ENCODE measurements around the gene RAP1GAP2.

RAP1GAP2 gene

DNA sequence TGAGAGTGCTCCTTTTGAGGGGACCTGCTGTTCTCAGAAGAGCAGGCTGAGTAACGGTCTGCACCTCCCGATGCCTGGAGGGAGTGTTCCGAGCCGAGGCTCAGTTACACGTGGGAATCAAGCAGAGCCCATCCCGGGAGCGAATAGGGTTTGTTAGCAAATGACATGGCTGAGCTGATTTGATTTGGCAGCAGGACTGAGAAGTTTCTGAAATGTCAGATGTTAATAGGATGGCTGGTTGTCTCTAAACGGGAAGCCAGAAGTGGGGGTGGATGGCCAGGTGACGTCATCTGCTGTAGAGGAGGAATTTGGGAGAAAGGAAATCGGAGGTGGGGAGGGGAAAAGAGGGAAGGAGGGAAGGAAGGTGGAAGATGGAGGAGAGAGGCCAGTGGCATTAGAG lies 128.0 kb downstream of the RAP1GAP2 start:
- H3K4me3 ChIP-seq (ENCODE audit: low read depth, low read length): no peak overlapping the region
- TF ChIP-seq, protein P1, sequence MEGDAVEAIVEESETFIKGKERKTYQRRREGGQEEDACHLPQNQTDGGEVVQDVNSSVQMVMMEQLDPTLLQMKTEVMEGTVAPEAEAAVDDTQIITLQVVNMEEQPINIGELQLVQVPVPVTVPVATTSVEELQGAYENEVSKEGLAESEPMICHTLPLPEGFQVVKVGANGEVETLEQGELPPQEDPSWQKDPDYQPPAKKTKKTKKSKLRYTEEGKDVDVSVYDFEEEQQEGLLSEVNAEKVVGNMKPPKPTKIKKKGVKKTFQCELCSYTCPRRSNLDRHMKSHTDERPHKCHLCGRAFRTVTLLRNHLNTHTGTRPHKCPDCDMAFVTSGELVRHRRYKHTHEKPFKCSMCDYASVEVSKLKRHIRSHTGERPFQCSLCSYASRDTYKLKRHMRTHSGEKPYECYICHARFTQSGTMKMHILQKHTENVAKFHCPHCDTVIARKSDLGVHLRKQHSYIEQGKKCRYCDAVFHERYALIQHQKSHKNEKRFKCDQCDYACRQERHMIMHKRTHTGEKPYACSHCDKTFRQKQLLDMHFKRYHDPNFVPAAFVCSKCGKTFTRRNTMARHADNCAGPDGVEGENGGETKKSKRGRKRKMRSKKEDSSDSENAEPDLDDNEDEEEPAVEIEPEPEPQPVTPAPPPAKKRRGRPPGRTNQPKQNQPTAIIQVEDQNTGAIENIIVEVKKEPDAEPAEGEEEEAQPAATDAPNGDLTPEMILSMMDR (conservative IDR thresholded peaks at IDR 0.05; ENCODE audit: low read depth, low read length): no peak
- DNase-seq (ENCODE audit: low read depth): peak; percentile 13

DNA sequence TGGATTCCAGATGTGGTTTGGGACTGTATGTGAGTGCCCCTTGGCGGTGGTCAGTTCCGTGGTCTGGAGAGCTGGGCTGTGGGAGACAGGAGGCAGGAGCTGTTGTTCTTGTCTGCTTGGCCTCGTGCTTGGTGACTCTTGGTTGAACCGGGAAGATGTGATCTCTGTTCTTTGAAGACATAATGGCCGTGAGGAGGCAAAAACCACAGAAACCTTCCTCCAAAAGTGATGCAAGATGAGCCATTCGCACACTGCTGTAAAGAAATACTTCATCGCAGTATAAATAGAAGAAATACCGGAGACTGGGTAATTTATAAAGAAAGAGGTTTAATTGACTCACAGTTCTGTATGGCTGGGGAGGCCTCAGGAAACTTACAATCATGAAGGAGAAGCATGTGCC lies 128.8 kb downstream of the RAP1GAP2 start:
- DNase-seq (ENCODE audit: low read depth): no peak
- H3K4me3 ChIP-seq (ENCODE audit: low read depth, low read length): no peak overlapping the region
- TF ChIP-seq, protein P1 (conservative IDR thresholded peaks at IDR 0.05; ENCODE audit: low read depth, low read length): no peak

DNA sequence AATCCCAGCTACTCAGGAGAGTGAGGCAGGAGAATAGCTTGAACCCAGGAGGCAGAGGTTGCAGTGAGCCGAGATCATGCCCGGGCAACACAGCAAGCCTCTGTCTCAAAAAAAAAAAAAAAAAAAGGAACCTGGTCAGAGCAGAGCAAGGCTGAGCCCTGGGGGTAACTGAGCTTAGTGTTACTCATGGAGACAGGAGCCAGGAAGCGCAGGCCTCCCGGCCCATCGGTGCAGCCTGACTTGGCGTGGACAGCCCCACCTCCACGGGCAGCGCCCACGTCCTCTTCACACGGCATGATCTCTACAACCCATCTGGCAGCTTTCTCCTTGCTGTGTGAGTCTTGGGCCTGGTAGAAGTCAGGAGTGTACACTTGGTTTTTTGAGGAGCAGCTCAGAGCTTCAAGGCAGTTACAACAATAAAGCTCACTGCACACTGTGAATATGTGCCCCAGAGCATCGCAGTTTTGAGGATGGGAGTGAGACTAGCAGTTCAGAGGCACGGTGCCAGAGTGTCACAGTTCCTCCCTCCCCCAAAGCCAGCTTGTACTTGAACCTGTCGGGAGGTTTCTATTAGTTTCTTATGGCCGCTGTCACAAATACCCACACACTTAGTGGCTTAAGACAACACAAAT lies 129.9 kb downstream of the RAP1GAP2 start:
- H3K4me3 ChIP-seq (ENCODE audit: low read depth, low read length): no peak overlapping the region
- TF ChIP-seq, protein P1 (conservative IDR thresholded peaks at IDR 0.05; ENCODE audit: low read depth, low read length): no peak
- DNase-seq (ENCODE audit: low read depth): no peak

DNA sequence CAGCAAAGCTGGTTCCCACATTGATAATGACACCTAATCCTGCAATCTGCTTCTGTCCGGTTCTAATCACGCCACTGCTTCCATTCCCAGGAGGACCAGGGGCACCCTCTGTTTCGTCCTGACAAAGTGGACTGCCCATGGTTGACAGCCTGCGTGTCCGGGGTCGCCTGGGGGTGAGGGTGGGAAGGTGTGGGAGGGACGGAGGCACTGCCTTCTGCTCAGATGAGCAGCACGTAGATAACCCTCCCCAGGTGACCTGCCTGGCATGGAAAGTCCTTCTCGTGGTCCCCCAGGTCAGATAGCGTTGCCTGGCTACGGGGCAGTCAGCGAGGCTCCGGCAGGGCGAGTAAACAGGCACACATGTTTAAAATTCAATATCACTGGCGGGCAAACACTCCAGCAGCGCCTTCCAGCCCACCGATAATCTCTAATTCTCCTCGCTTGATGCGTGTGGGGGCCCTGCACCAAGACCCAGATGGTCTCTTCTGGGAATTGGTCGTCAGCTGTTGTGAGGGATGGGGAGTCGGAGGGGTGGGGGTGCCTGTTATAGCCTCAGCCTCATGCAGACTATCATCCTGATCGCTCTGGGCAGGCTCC lies 132.2 kb downstream of the RAP1GAP2 start:
- DNase-seq (ENCODE audit: low read depth): no peak
- H3K4me3 ChIP-seq (ENCODE audit: low read depth, low read length): no peak overlapping the region
- TF ChIP-seq, protein P1 (conservative IDR thresholded peaks at IDR 0.05; ENCODE audit: low read depth, low read length): no peak

DNA sequence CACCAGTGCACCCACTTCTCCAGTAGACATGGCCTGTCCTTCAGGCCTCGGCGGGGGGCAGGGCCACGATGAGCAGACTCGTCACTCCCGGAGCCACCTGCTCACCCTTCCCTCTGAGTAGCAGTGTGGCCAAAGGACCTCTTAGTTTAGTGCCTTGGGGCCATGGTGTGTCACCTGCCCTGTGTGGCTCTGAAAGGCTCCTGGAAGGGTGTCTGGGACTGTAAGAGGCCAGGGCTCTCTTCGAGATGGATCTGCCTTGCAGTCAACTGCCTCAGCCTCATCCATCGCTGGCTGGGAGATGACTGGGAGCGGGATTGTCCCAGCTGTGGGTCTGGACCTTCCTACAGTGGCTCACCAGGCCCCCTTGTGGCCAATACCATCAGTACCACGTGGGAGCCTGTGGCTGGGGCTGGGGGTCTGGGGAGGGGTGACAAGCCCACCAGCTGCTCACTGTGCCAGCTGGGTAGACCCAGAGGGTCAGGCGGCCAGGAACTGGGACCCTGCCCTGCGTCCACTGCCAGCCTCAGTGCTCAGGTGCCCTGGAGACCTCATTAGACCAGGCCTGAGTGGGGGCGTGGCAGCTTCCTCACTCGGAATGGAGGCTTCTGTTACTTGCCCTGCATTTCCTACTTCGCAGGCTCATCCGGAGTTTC lies 133.8 kb downstream of the RAP1GAP2 start:
- TF ChIP-seq, protein P1 (conservative IDR thresholded peaks at IDR 0.05; ENCODE audit: low read depth, low read length): peak; percentile 76
- DNase-seq (ENCODE audit: low read depth): peak; percentile 33
- H3K4me3 ChIP-seq (ENCODE audit: low read depth, low read length): no peak overlapping the region

DNA sequence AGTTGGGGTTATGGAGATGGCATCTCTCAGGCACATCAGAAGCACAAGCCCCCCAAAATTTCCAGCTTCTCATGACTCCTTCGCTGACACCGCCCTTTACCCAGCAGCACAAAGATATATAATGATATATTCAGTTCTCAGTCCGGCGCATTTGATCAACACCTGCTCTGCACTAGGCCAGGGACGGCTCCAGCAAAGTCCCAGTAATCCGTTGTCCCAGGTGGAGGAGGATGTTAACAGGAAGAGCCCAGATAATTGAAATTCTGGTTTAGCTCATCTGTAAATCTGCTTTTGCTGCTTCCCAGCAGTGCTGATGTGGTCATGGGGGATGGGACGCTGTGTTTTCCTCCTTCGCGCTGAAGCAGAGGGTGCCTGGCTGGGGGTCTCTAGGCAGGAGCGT lies 135.6 kb downstream of the RAP1GAP2 start:
- no peak overlapping the region for H3K4me3 ChIP-seq (ENCODE audit: low read depth, low read length)
- DNase-seq (ENCODE audit: low read depth): no peak
- TF ChIP-seq, protein P1 (conservative IDR thresholded peaks at IDR 0.05; ENCODE audit: low read depth, low read length): no peak

Data from choroid plexus epithelial cell (primary cell).